Stimulated activated CD4-positive, alpha-beta T cell treated with anti-CD3 and anti-CD28 coated beads, TNF-alpha, amount 100 ng/mL, for 48 hours (primary cell): ENCODE measurements around the gene ADAMTS19.

Experiments
- DNase-seq, 3 donors: peaks; one replicate each; pipeline ENCODE4 v3.0.0-alpha.2; 2020; ENCODE audit warnings: low read depth in 3 of 3

Gene ADAMTS19

DNA sequence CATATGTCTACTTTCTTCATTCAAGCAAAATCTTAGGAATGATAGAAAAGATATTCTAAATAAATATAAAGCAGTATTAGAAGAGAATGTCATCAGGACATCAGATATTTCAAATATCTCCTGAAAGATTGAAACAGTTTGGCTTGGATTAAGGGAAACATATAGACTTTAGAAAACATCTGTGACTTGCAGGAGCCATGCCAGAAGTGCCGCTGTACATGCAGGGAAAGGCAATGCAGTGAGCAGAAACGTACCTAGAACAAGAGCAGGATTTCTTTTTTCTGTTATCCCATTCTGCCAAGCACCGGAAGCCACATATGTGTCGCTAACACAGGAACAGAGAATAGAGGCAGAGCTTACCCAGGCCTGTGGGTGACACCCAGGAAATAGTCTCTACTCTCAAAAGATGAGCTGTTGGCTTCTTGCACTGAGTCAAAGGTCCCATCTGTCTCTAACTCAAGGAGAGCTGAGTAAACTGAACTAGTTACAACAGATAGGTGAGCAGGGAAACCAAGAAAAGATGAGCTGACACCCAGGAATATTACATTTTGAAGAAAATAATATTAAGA, 5.8 kb downstream of the ADAMTS19 start:
- no peak for DNase-seq

DNA sequence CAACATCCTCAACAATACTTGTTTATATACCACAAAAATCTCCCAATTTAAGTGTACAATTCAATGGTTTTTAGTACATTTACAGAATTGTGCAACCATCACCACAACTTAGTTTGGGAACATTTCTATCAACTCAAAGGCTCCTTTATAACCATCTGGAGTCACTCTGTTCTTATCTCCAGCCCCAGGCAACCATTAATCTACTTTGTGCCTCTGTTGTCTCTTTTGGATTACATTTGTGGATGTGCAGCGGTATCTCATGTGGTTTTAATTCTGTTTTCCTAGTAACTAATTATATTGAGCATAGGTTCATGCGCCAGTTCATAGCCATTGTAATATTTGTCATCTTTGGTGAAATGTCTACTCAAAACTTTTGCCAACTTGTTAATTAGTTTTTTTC, 14.4 kb downstream of the ADAMTS19 start:
- no peak for DNase-seq

DNA sequence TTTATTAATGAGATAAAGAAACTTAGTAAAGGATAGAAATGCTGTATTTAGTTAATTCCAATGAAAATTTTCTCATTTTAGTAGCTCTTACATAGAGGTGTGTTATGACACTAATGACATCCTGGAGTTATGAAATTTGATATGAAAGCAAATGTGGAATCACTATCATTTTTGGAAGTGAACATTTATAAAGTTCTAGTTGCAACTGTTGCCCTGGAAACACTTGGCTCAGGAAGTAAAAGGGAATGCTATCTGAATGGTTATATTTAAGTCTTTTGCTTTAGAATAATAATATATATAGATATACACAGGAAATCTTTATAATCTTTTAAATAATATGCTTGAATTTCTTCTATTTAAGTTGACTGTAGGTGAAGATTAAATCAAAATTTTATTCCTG, 16.7 kb downstream of the ADAMTS19 start:
- DNase-seq = no peak

DNA sequence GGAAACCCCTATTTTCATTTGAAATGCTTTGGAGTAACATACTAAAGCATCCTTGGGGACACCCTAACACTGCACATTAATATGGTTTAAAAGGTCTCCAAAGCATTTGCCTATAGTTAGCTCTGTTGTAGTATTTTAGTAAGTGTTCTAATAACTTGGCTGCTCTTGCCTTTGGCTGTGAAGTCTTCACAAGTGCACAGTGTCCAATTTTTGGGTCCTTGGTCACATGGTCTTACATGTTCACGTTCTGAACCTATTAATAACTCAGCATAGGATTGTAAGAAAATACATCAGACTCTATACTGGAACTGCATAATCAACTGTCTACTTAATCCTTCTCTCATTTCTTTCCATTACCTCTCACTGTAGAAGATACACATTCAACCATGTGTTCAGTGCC, 17.4 kb downstream of the ADAMTS19 start:
- no peak for DNase-seq

- DNase-seq = no peak
Observed at GRCh38 chr5:129481161-129481560, 21.1 kb downstream of the ADAMTS19 start.

DNA sequence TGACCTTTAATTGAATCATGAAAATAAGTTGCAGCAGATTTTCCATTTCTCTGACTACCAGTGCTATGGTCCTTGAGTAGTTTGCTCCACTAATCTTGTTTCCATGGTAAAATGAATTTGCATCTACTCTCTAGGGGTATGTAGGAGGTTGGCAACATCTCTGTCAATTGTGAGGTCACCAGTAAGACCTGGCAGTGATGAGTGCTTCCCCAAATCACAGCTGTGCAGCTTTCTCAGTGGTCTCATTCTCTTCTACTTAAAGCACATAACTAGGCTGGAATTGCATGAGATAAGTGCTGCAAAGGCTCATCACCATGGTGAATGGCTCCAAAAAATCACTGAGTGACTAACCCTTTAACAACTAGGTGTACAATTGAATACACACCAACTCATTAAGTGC, 36.3 kb downstream of the ADAMTS19 start:
- no peak for DNase-seq

GRCh38 chr5:129496864-129497595, 36.9 kb downstream of the ADAMTS19 start:
- DNase-seq = no peak

- DNase-seq = no peak
Observed at GRCh38 chr5:129499208-129499852, 39.2 kb downstream of the ADAMTS19 start.

DNA sequence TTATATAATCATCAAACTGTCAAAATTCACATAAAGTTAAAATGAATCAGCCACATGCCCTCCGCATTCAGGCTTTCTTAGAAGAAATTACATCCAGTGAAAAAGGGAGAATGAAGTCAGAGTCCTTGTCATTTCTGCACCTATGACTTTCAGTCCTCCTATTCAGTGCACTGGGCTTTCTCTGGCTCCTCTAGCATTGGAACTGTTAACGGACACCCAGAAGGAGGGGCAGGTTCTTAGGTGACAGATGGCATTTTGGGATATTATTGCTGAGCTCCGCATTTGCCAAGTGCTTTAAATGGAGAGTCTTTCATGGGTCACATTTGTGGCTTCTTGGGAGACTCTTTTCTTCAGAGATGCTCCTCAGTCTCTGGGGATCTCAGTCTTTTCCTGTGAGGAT, 40.0 kb downstream of the ADAMTS19 start:
- DNase-seq = no peak

DNA sequence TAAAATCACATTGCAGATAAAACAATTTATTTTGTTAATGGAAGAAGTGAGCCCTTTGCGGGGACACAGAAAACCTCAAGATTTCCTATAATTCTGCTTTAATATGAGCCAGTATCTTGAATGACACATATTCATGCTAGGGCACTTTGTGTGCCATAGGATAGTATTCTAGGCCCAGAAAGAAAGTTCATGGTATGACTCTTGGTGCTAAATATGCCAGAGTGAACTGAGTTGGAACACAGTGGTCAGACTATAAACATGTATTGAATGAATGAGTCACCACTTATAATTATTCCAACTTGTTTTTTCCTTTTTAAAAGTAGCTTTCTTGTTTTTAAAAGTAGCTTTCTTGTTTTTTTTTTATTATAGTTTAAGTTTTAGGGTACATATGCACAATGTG, 46.0 kb downstream of the ADAMTS19 start:
- no peak for DNase-seq

- no peak for DNase-seq
Observed at GRCh38 chr5:129506950-129507349, 46.9 kb downstream of the ADAMTS19 start.

DNA sequence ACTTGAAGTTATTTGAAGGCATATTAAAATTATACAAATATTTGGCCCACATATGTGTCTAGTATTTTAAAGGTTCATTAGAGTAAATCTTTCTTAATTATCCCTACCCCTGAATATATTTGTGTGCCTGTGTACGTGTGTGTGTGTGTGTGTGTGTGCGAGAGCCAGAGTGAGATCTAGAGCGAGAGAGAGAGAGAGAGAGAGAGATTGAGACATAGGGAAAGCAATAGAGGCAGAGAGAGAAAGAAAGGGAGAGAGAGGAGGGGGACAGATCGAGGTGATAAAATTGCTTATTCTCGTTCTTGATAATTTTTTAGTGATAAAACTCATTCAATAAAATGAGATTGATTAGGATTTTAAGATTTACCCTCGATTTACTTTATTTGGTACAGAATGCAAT, 47.4 kb downstream of the ADAMTS19 start:
- DNase-seq = no peak

GRCh38 chr5:129508606-129509005, 48.5 kb downstream of the ADAMTS19 start:
- DNase-seq = no peak

DNA sequence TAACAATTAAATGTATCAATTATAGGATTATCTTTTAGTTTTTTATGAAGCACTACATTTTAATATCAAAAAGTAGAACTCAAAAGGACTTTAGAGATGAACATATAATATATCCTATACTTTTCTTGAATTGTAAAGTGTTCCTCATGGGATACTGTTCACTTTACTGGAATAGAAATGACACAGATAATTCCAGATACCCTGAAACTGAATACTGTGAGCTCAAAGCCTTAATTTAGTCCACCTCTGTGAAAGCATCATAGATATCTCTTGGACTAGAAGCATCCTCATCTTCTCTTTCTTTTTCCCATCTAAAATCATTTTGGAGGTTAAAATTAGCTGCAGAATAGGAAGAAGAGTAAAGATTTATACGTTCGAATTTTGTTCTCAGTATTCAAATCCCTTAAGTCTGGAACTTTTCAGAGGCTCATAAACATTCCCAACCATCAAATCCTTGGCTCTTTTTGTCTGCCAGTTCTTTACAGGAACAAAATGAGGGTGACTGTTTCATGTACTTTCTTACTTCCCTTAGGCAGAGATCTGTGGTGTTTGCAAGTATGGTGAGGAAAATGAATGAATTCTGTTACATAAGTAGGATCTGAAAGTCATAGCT, 49.4 kb downstream of the ADAMTS19 start:
- DNase-seq = no peak

DNA sequence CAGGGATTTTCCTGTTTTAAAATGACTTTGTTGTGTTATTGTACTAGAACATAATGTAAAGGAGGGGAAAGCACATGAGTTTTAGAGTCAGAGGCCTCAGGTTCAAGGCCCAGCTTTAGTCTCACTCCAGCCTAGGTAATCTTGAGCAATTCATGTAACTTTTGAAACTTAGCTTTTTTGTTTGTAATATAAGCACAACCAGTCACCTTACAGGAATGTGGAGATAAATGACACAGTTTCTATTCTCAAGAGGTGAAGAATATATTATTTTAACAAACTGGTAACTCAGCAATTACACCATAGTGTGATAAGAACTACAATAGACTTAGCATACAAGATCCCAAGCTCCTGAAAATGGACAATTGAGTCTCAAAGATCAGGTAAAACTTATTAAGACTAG, 51.2 kb downstream of the ADAMTS19 start:
- DNase-seq = no peak

GRCh38 chr5:129541051-129541450, 81.0 kb downstream of the ADAMTS19 start:
- DNase-seq = no peak

GRCh38 chr5:129541648-129542251, 81.7 kb downstream of the ADAMTS19 start:
- no peak for DNase-seq

DNA sequence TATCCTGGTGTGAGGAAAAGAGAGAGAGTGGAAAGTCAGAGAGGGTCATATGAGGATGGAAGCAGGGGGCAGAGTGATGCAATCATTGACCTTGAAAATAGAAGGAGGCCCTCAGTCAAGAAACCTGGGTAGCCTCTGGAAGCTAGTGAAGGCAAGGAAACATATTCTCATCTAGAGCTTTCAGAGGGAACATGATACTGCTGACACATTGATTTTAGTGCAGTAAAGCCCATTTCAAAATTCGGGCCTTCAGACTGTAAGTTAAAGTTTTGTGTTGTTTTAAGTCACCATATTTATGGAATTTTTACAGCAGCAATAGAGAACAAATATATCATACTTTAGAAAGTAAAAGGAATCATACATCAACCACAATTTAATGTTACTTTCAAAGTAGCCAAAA, 87.0 kb downstream of the ADAMTS19 start:
- DNase-seq = no peak

GRCh38 chr5:129554134-129554904, 94.2 kb downstream of the ADAMTS19 start:
- DNase-seq = no peak

DNA sequence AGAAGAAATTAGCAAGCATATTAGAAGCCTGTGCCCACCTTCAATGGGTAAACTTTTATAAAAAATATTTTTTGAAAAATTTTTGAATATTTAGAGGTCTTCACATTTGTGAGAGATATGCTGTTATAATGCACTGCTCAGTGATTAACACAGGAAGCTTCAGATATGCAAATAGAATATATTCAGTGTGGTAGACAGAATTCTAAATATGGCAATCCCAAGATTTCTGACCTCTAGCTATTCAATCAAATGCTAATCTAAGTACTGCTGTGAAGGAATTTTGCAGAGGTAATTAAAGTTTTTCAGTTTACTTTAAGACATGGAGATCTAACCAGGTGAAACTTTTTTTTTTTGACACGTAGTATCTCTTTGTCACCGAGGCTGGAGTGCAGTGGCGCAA, 103.5 kb downstream of the ADAMTS19 start:
- no peak for DNase-seq

- no peak for DNase-seq
Observed at GRCh38 chr5:129569295-129569694, 109.2 kb downstream of the ADAMTS19 start.

DNA sequence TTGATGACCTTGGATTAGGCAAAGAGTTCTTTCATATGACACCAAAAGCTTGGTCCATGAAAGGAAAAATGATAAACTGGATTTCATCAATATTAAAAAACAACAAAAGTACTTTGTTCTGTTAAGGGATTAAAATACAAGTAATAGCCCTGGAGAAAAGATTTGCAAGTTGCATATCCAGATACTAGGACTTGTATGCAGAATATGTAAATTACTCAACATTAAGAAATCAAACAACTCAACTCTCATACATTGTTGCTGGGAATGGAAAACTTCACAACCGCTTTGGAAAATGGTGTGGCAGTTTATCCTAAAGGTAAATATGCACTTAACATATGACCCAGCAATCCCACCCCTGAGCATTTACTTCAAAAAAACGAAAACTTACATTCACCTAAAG, 112.0 kb downstream of the ADAMTS19 start:
- no peak for DNase-seq
